ENCODE measurements around the gene MED12L. TPM values are rescaled to one million over a fixed set of nuclear protein-coding genes. Genes with fewer than 3 reads are reported as not detected.

MED12L gene
- total RNA-seq, 1 donor from 2014 or later = 0.48 TPM

- peak; percentile 89 for DNase-seq (ENCODE audit: low spot score)
These were observed 1.3 kb downstream of the MED12L start for GRCh38 chr3:151086484-151087456.

GRCh38 chr3:151087648-151088047, 2.2 kb downstream of the MED12L start:
- DNase-seq (ENCODE audit: low spot score) = no peak

- DNase-seq (ENCODE audit: low spot score) = no peak
These were observed 6.4 kb downstream of the MED12L start for GRCh38 chr3:151091685-151092345.

- DNase-seq (ENCODE audit: low spot score) = no peak
These were observed 7.7 kb downstream of the MED12L start for GRCh38 chr3:151093148-151093547.

- DNase-seq (ENCODE audit: low spot score) = no peak
These were observed 8.4 kb downstream of the MED12L start for GRCh38 chr3:151093905-151094304.

GRCh38 chr3:151096716-151097115, 11.3 kb downstream of the MED12L start:
- DNase-seq (ENCODE audit: low spot score) = no peak

- no peak for DNase-seq (ENCODE audit: low spot score)
These were observed 14.6 kb downstream of the MED12L start for GRCh38 chr3:151100076-151100475.

- no peak for DNase-seq (ENCODE audit: low spot score)
These were observed 16.0 kb downstream of the MED12L start for GRCh38 chr3:151101270-151101969.

GRCh38 chr3:151106311-151106710, 20.8 kb downstream of the MED12L start:
- no peak for DNase-seq (ENCODE audit: low spot score)

- no peak for DNase-seq (ENCODE audit: low spot score)
These were observed 21.7 kb downstream of the MED12L start for GRCh38 chr3:151107177-151107576.

DNA sequence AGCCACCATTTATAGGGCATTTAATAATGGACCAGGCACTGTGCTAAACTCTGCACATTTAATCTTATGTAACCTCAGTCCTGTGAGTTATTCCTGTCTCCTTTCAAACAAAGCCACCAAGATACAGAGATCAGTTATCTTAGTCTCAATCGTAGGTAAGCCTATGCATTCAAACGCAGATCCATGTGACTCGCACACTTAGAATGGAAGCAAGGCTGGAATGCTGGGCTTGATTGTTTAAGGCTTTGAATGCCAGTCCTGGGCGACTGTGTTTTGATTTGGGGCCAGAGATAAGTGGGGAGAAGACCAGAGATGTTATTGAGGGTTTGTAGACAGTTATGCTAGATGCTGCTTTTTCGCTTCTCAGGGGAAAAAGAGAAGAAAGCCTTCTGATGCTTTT, 22.2 kb downstream of the MED12L start:
- DNase-seq (ENCODE audit: low spot score) = no peak

GRCh38 chr3:151109286-151109800, 23.9 kb downstream of the MED12L start:
- no peak for DNase-seq (ENCODE audit: low spot score)

DNA sequence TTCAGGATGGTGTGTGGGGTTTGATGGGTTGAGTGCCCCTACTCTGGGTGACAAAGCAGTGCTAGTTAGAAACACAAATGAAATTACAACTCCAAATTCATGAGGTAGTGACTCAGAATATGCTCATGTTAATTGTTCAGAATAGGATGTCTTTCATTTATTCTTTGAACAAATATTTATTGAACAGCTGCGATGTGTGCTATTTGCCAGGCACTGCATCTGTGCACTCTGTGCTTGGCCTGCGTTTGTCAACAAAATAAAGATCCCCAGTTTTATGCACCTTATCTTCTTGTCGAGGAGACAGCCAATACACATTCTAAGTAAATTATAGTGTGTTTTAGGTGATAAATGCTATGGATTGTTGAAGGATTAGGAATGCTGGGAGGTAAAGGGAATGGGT, 27.3 kb downstream of the MED12L start:
- DNase-seq (ENCODE audit: low spot score) = no peak

- DNase-seq (ENCODE audit: low spot score) = no peak
These were observed 27.9 kb downstream of the MED12L start for GRCh38 chr3:151113343-151113742.

GRCh38 chr3:151117047-151117446, 31.6 kb downstream of the MED12L start:
- no peak for DNase-seq (ENCODE audit: low spot score)

DNA sequence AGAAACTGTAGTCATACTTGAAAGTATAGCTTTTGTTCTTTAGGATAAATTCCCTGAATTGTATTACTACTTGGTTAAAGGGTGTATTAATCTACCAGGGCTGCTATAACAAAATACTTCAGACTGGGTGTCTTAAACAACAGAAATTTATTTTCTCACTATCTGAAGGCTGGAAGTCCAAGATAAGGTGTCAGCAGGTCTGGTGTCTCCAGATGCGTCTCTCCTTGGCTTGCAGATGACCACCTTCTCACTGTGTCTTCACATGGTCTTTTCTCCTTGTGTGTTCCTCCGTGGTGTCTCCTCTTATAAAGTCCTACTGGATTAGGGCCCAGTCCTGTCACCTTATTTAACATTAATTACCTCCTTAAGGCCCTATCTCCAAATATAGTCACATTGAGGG, 33.7 kb downstream of the MED12L start:
- no peak for DNase-seq (ENCODE audit: low spot score)

GRCh38 chr3:151120409-151120808, 34.9 kb downstream of the MED12L start:
- DNase-seq (ENCODE audit: low spot score) = no peak

GRCh38 chr3:151121016-151121415, 35.6 kb downstream of the MED12L start:
- DNase-seq (ENCODE audit: low spot score) = no peak

DNA sequence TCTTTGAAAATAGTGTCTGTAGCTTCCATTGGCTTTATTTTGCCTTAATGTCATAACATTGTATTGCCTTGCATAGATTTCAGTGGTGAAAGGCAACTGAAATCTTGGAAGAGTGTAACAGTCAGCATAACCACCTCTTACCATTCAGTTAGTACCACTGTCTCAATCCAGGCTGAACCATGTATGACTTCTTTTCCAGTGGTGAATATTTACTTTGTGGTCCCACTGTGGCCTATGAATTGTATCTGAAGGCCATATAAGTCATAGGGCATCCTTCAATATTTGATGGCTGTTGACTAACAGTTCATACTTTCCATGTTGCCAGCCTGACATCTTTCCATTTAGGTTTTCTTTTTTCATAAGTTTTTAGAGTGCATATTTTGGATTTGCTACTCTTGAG, 38.4 kb downstream of the MED12L start:
- DNase-seq (ENCODE audit: low spot score) = no peak

- no peak for DNase-seq (ENCODE audit: low spot score)
These were observed 39.0 kb downstream of the MED12L start for GRCh38 chr3:151124476-151124875.

DNA sequence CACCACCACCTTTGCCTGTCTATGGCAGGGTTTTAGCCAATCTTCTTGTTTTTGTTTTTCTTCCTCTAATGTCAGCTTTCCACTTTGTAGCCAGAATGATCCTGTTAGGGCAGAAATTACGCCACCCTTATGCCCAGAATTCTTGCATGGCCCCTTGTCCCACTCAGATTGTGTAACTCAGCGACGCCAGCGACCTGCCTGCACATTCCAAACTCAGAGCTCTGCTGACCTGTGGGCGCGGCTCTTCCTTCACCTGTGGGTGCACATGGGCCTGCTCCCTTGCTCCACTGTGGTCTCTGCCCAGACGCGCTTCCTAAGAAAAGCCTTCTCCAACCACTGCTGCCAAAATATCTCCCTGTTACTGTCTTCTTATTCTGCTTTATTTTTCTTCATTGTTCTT, 45.0 kb downstream of the MED12L start:
- no peak for DNase-seq (ENCODE audit: low spot score)

GRCh38 chr3:151133175-151133574, 47.7 kb downstream of the MED12L start:
- DNase-seq (ENCODE audit: low spot score) = no peak
